Measurements from ENCODE around the gene KATNA1.
"Not testable (repeated sequence)": the region's sequence is repeated elsewhere in the genome, so short reads cannot be mapped to it uniquely, and the experiment has no call there.

Gene KATNA1

DNA sequence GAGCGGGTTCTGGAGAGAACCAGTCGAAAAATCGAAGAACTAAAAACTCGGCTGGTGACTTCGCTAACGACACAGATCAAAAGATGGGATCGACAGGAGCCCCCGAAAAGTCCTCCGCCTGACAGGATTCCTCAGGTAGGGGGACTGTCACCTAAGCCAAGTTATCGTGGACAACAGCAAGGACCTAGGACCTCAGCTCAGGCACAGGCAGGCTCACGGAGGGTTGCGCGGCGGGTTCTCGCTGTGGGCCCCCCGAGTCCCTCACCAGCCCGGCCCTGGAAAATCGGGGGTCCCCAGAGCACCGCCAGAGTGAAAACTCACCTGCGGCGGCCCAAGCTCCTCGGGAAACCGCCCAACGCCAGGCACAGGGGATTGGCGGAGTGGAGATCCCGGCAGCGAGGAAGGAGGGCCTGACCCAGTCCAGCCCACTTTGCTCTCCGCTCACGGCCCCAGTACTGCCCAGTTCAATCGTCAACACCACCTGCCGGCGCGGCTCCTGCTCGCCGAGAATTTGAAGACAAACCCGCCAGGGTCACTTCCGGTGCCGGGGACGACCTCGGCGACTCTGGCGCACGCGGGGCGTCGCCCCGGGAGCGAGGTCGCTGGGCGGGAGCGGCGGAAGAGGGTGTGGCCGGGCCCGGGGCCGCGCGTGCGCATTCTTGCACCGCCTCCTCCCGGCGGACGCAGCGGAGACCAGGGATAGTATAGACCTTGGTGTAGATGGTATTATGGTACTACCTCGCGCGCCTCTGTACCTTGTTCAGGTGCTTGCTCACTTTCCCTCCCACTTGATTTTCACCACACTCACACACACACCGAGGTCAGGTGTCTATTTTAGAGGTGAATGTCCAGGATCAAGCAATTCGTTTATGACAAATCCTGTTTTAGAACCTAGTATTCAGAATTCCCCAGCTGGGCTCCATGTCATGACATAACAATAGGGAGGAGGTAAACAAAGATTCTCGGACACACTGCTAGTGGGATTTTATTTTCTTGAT lies at the start of gene KATNA1:
KATNA1 (minus strand) TSS at position 567 of the 998 bp plus-strand sequence. CDS start 10,167 bp downstream, outside the sequence.
- DNase-seq (ENCODE audit: low spot score) = peak; percentile 97

DNA sequence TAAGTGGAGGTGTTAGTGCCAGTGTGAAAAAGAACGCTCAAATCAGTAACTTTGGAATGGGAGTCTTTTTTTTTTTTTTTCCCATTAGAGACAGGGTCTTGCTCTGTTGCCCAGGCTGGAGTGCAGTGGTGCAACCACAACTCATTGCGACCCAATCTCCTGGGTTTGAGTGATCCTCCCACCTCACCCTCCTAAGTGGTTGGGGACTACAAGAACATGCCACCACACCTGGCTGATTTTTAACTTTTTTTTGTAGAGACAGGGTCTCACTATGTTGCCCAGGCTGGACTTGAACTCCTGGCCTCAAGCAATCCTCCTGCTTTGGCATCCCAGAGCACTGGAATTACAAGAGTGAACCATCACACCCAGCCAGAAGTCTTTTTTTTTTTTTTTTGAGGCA lies 49.7 kb upstream of the KATNA1 start:
- DNase-seq (ENCODE audit: low spot score) = no peak

DNA sequence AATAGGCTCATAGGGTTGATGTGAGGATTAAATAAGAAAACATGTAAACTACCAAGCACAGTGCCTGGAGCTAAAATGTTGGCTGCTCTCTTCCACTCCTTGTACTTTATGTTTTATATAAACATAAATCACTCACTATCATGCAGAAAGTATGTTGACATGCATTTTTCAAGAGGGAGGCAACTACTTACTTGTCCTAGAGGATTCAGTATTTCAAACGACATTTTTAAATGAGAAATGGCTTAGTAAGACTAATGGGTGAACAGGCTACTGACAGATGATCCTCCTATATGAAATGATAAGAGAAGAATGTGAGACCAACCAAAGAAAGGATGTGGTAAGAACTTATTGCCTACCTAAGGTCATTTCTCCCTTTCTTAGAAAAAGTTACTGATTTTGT lies 48.4 kb upstream of the KATNA1 start:
- DNase-seq (ENCODE audit: low spot score) = peak; percentile 11

DNA sequence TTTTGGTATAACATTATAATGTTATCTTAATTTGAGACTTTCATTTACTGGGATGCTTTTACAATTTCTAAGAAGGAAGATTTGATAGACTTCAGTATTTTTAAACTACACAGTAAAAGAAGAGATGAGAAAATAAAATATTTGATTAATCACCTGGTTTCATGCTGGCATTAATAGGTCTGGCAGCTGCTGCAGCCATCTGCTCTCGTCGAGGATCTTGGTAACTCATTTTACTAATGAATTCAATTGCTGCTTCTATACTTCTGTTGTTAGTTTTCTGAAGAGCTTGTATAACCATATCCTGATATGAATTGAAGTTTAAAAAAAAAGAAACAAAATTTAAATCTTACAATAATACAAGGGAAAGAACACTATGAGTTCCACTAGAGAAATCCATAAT lies 46.4 kb upstream of the KATNA1 start:
- no peak for DNase-seq (ENCODE audit: low spot score)

DNA sequence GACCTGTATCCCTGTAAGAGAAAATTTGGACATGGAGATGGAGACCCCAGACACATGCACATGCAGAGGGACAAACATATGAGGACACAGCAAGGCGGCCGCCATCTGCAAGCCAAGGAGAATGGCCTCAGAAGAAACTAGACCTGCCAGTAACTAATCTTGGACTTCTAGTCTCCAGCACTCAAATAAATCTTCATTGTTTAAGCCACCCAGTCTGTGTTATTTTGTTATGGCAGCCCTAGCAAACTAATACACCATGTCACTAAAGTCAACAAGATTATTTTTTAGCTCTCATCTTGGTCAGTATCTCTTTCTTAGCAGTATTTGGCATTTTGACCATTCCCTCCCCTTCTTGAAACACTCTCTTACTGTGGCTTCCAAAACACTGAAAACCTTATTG lies 42.7 kb upstream of the KATNA1 start:
- no peak for DNase-seq (ENCODE audit: low spot score)

DNA sequence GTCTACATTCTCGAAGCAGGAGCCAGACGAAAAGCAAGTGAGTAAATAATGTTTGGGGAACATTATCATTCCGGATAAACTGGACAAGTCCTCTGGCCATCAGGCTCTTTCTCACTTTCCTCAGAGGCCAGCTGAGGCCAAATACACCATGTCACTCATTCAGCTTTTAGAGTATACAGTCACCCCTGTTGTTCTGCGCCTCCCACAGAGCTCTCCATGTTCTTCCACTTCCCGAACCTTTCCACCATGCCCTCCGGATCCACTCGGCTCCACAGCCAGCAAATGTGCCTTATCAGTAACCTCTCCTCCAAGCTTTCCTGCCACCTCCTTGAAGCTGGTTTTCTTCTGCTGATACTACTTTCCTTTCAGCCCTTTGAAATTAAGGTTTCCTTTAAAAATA lies 37.7 kb upstream of the KATNA1 start:
- DNase-seq (ENCODE audit: low spot score) = no peak

- DNase-seq (ENCODE audit: low spot score) = no peak
Measured at GRCh38 chr6:149683256-149683859, 34.8 kb upstream of the KATNA1 start.

- not testable (repeated sequence) for DNase-seq (ENCODE audit: low spot score)
Measured at GRCh38 chr6:149681845-149682244, 33.3 kb upstream of the KATNA1 start.

DNA sequence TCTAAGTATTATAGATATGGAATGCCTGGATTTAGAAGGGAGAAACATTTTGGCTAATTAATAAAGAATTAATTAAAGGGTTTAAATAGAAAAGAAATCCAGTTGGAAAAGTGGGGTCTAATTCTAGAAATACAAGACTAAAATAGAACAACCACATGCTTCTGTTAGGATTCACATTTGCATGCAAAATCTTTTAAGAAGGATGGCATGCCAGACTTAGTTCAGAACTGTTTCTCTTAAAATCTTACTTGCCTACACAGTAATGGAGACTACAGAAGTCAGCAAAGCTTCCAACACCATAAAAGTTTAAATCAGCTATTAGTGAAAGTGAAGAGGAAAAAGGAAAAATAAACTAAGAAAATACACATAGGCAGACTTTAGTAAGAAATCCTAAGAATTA lies 32.7 kb upstream of the KATNA1 start:
- DNase-seq (ENCODE audit: low spot score) = no peak

DNA sequence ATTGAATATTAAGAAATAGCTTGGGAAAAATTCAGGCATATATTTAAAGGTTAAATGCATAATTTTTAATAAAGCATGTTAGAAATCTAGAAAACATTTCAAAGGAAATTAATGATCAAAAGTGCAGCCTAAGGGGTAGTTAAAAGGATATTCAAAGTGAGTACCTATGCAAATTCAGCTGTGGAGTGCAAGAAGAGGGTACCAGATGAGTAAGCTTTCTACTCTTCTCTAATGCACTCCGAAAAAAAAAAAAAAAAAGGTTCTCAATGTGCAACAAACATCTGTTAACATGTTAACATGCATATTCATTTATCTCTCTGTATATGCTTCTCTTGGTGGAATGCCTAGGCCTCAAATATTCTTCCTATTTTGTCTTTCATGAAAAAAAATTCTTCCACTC lies 32.0 kb upstream of the KATNA1 start:
- no peak for DNase-seq (ENCODE audit: low spot score)

DNA sequence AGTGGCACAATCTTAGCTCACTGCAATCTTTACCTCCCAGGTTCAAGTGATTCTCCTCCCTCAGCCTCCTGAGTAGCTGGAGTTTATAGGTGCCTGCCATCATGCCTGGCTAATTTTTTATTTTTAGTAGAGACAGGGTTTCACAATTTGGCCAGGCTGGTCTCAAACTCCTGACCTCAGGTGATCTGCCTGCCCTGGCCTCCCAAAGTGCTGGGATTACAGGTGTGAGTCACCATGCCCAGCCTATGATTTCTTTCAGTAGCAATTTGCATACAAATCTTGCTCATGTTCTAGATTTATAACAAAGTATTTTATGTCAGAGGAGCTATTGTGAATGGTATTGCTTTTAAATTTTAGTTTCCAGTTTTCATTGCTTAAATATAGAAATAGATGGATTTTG lies 23.8 kb upstream of the KATNA1 start:
- not testable (repeated sequence) for DNase-seq (ENCODE audit: low spot score)

DNA sequence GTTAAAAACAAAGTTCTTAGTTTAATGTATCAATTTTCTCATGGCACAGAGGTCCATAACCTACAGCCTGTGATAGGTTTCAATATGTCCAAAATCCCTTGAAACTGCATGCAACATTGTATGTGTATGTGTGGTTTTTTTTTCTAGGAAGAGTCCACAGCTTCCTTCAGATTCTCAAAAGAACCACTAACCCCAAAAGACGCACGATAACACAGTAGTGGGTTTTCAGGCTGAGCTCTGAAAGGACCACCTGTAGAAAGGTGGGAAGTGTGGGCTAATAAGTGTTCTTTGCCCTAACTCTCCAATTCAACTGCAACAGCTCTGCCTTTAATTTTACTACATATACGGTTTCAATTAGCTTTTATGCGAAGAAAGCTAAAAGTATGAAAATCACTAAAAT lies 11.5 kb upstream of the KATNA1 start:
- DNase-seq (ENCODE audit: low spot score) = no peak

DNA sequence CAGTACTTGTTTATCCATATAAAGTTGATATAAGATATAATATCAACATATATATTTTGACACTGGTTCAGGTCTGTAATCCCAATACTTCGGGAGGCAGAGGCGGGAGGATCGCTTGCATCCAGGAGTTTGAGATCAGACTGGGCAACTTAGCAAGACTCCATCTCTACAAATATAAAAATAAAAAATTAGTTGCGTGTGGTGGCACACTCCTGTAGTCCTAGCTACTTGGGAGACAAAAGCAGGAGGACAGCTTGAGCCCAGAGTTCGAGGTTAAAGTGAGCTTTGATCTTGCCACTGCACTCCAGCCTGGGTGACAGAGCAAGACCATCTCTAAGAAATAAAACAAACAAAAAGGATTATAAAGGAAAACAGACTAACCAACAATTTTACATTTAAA lies 8.9 kb upstream of the KATNA1 start:
- DNase-seq (ENCODE audit: low spot score) = no peak

DNA sequence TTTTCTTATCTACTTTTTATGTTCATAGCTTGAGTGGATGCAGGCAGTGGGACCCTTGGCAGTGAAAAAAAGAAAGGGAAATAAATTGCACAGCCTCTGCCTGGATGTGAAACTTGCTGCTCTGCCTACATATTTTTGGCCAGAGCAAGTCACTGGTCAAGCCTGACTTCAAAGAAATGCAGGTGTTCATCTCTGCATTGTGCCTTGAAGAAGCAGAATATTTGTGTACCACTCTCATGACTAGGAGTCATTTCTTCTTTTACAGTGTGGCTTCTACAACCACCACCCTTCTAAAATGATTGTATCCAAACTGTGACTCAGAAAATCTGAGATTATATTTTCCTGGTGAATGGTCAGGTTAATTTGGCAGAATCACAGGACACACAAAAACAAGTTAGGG lies 2.5 kb upstream of the KATNA1 start:
- no peak for DNase-seq (ENCODE audit: low spot score)

DNA sequence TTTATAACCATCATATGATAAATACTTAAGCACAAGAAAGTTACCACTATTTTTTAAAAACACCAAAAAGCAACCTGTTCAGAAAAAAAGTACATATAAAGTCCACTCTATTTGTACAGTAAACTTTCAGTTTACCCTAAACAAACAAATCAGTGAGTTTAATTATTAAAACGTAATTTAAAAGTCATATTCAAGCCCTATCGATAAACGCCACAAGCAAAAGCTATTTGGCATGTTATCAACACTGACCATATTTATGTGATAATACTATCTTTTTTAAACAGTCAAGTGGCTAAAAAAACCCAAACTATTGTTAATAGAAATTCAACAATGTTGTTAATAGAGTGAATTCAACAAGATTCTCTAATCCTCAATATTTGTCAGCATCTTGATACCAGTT lies 1.9 kb downstream of the KATNA1 start:
- no peak for DNase-seq (ENCODE audit: low spot score)

DNA sequence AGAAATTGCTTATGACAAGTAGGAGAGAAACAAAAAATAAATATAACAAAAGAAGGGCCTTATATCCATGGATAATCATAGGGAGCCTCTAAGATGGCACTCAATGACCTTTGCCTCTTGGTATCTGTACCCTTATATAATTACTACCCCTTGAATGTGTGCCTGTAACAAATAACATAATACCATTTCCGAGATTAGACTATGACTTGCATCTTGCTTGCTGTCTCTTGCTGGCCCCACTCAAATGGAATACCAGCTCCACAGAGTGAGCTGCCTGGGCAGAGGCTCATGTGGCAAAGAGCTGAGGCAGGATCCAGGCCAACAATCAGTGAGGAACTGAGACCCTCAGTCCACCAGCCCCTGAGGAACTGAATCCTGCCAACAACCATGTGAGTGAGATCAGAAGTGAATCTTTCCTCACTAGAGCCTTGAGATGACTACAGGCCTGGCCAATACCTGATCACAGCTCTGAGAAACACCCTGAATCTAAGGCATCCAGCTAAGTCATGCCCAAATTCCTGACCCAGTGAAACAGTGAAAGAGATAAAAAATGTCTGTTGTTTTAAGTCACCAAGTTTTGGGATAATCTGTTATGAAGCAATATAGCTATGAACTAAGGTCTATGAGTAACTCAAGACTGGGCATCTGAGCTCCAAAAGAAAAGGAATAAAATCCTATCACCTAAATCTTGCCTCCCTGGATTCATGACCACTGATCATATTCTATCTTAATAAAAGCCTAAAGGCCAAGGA lies 5.5 kb downstream of the KATNA1 start:
- DNase-seq (ENCODE audit: low spot score) = peak; percentile 20

DNA sequence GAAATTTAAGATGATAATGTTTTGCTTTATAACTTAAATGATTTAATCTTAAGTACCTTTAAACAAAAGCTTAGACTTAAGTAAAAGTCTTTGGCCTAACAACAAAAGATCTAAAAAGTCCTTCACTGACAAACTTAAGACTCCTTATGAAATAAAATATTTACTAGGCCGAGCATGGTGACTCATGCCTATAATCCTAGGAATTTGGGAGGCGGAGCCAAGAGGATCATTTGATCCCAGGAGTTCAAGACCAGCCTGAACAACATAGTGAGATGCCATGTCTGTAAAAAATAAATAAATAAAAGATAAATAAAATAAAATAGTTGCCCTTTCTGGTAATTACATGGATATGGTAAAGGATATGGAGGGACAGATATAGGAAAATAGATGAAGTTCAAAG lies 12.4 kb downstream of the KATNA1 start:
- no peak for DNase-seq (ENCODE audit: low spot score)

DNA sequence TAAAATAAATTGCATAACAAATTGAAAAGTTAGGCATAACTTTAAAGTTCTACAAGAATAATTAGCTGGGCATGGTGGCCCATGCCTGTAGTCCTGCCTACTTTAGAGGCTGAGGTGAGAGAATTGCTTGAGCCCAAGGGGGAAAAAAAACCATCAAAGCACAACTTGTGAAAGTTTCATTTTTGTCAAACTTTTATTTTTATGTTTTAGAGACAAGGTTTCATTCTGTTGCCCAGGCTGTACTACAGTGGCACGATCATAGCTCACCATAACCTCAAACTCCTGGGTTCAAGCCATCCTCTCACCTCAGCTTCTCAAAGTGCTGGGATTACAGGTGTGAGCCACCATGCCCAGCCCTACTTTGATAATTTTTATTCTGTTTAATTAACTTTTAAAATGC lies 14.2 kb downstream of the KATNA1 start:
- no peak for DNase-seq (ENCODE audit: low spot score)

DNA sequence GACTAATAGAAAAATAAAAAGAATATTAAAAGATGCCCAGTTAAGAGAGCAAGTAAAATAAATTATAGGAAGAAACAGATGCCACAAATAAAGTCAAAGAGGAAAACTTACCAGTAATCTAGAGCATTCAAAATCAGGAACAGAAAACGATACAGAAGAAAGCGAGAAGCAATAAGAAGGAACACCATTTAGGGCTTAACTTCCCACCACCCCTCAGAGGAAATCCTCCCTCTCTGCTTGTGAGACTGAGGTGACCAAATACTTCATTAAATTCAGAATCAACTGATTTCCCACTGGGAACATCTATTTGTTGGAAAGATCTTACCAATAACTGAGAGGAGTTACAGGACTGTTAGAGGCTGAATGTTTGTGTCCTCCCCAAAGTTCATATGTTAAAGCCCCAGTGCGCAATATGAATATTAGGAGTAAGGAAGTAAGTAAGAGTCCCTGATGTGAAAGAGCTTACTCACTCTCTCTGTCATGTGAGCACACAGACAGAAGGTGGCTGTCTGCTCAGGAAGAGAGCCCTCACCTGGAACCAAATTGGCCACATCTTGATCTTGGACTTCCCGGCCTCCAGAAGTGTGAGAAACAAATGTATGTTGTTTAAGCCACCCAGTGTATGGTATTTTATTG lies 19.5 kb downstream of the KATNA1 start:
- DNase-seq (ENCODE audit: low spot score) = no peak

GRCh38 chr6:149627672-149628071 lies 20.8 kb downstream of the KATNA1 start:
- DNase-seq (ENCODE audit: low spot score) = no peak

DNA sequence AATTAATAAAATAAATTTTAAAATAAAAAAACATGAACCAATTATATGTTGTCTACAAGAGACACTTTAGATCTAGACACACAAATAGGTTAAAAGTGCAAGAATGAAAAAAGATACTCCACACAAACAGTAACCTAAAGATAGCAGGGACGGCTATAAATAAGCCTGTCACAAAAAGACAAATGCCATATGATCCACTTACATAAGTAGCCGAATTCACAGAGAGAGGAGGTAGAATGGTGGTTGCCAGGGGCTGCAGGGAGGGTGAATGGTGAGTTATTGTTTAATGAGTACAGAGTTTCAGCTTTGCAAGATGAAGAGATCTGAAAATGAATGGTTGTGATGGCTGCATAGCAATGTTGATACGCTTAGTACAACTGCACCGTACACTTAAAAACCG lies 32.7 kb downstream of the KATNA1 start:
- no peak for DNase-seq (ENCODE audit: low spot score)

- no peak for DNase-seq (ENCODE audit: low spot score)
Measured at GRCh38 chr6:149614337-149614736, 34.2 kb downstream of the KATNA1 start.

Measured in AG08395 (cell line).